Suprapubic skin (tissue), 4 donors: ENCODE results near the gene USP10.

ENCODE experiments used
- EP300 ChIP-seq: sonication (generic); formaldehyde crosslinking; IDR thresholded peaks from one replicate; pipeline ENCODE4 v1.6.1; 2017; ENCODE audit warnings: antibody characterized with exemption
- POLR2A ChIP-seq, 2 donors: fragments of 450-650 bp; IDR thresholded peaks; one replicate each; pipeline ENCODE4 v1.6.1; 2017; ENCODE audit warnings: antibody characterized with exemption in 2 of 2, mild to moderate bottlenecking in 2 of 2, moderate library complexity in 2 of 2
- POLR2AphosphoS5 ChIP-seq, 3 donors: sonication (generic); formaldehyde crosslinking; IDR thresholded peaks; one replicate each; pipeline ENCODE4 v1.6.1; 2017; ENCODE audit warnings: antibody characterized with exemption in 3 of 3
- TF ChIP-seq, protein P1 (sequence below), 2 donors: fragments of 200-600 bp in 1 of 2; fragments of 450-650 bp in 1 of 2; sonication (generic) in 1 of 2; IDR thresholded peaks; one replicate each; pipeline ENCODE4 v1.5.1; 2016 to 2019; ENCODE audit warnings: antibody characterized with exemption in 2 of 2, mild to moderate bottlenecking in 1 of 2, moderate library complexity in 1 of 2

DNA sequence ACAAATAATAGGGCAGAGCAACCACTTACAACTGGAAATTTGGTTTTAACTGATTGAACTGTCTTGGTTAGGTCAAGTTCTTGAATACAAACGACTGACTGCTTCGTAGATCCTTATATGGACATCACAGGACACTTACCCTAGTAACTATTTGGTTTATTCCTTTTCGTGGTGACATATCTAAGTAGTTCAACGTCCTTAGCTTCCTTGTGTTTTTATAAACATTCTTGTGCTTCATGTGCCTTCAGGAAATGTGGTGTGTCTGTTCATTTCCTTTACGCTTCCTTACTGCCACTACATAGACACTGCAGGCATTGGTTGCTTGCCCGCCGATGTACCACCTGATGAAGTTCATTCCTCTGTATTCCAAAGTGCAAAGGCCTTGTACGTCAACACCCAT is 59.3 kb downstream of the USP10 start:
- TF ChIP-seq POLR2AphosphoS5 (IDR thresholded peaks at IDR 0.05): no peak
- TF ChIP-seq, protein P1, sequence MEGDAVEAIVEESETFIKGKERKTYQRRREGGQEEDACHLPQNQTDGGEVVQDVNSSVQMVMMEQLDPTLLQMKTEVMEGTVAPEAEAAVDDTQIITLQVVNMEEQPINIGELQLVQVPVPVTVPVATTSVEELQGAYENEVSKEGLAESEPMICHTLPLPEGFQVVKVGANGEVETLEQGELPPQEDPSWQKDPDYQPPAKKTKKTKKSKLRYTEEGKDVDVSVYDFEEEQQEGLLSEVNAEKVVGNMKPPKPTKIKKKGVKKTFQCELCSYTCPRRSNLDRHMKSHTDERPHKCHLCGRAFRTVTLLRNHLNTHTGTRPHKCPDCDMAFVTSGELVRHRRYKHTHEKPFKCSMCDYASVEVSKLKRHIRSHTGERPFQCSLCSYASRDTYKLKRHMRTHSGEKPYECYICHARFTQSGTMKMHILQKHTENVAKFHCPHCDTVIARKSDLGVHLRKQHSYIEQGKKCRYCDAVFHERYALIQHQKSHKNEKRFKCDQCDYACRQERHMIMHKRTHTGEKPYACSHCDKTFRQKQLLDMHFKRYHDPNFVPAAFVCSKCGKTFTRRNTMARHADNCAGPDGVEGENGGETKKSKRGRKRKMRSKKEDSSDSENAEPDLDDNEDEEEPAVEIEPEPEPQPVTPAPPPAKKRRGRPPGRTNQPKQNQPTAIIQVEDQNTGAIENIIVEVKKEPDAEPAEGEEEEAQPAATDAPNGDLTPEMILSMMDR (IDR thresholded peaks at IDR 0.05): no peak
- TF ChIP-seq POLR2A (IDR thresholded peaks at IDR 0.05): no peak
- TF ChIP-seq EP300: no peak
